ENCODE data around the gene PTPRK.

DNA sequence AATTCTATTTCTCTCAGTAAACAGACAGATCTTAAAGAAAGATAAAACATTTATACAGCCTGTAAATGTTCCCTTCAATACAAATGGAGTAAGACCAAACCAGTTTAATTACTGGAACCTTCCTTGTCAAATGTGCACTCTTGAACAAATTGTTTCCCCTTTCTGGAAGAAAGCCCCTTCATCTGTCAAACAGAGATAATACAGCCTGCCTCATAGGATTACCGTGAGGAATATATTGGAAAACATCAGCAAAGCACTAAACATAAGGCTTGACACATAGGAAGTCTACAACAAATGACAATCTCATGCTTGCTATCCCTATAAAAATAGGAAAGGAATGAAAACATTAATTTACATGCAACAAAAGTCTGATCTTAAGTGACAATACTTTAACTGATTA is 173.8 kb downstream of the PTPRK start:
- TF ChIP-seq CTCF (IDR thresholded peaks at IDR 0.05) = no peak
- no peak for TF ChIP-seq POLR2A (IDR thresholded peaks at IDR 0.05)
